MCF 10A (cell line): ENCODE measurements around the gene GALNT10. TPM values are rescaled to one million over a fixed set of nuclear protein-coding genes. Genes with fewer than 3 reads are reported as not detected.

Experiments used
- BruUV-seq: library from RNA; stranded (reverse); fragments of 400-500 nt; replicated peaks from 2 replicates; lab custom pipeline; 2021; lab: Mats Ljungman, UMichigan
- CTCF ChIA-PET: fragments of 300-600 bp; sonication (Branson Sonifier 250); formaldehyde crosslinking; extraction: SDS; loops from one replicate; lab custom pipeline; 2021; ENCODE audit warnings: antibody characterized with exemption, inconsistent platforms; lab: Yijun Ruan, JAX
- POLR2A ChIA-PET: fragments of 300-600, 350-650 bp; sonication (Branson Sonifier 250); formaldehyde crosslinking; extraction: SDS; loops from one replicate; lab custom pipeline; 2020; ENCODE audit warnings: antibody characterized with exemption, inconsistent platforms; lab: Yijun Ruan, JAX
- DNase-seq: peaks from one replicate; pipeline ENCODE4 v3.0.0-alpha.2; 2018; ENCODE audit not compliant: unreplicated experiment
- H3K27ac Mint-ChIP-seq: one replicate; pipeline ENCODE4 v1.8.0; 2022; ENCODE audit warnings: mild to moderate bottlenecking, low read depth, mixed read lengths; ENCODE audit not compliant: unreplicated experiment
- H3K27me3 Mint-ChIP-seq: one replicate; pipeline ENCODE4 v1.8.0; 2022; ENCODE audit warnings: mixed read lengths; ENCODE audit not compliant: insufficient read depth, unreplicated experiment
- H3K36me3 Mint-ChIP-seq: one replicate; pipeline ENCODE4 v1.8.0; 2022; ENCODE audit warnings: mild to moderate bottlenecking, moderate library complexity, mixed read lengths; ENCODE audit not compliant: insufficient read depth, unreplicated experiment
- H3K4me1 Mint-ChIP-seq: one replicate; pipeline ENCODE4 v1.8.0; 2022; ENCODE audit warnings: mixed read lengths; ENCODE audit not compliant: insufficient read depth, unreplicated experiment
- H3K4me3 Mint-ChIP-seq: one replicate; pipeline ENCODE4 v1.8.0; 2022; ENCODE audit warnings: mild to moderate bottlenecking, moderate library complexity, mixed read lengths; ENCODE audit not compliant: unreplicated experiment
- H3K9me3 Mint-ChIP-seq: one replicate; pipeline ENCODE4 v1.8.0; 2022; ENCODE audit warnings: mixed read lengths; ENCODE audit not compliant: unreplicated experiment
- intact Hi-C: fragments of 100-400 bp; cut with micrococcal nuclease; formaldehyde crosslinking; loops from 2 replicates; pipeline ENCODE4 v1.14.1; 2022
- total RNA-seq: library from RNA; stranded (reverse); gene quantifications from 2 replicates; pipeline ENCODE4 v1.2.3, GENCODE V29; 2022
- TF ChIP-seq, protein P1 (sequence below): fragments of 200-600 bp; IDR thresholded peaks from one replicate; pipeline ENCODE4 v1.8.0; 2022; ENCODE audit warnings: antibody characterized with exemption, mild to moderate bottlenecking; ENCODE audit not compliant: unreplicated experiment

Gene GALNT10
- total RNA-seq, 1 experiment from 2014 or later: 57.4 TPM

DNA sequence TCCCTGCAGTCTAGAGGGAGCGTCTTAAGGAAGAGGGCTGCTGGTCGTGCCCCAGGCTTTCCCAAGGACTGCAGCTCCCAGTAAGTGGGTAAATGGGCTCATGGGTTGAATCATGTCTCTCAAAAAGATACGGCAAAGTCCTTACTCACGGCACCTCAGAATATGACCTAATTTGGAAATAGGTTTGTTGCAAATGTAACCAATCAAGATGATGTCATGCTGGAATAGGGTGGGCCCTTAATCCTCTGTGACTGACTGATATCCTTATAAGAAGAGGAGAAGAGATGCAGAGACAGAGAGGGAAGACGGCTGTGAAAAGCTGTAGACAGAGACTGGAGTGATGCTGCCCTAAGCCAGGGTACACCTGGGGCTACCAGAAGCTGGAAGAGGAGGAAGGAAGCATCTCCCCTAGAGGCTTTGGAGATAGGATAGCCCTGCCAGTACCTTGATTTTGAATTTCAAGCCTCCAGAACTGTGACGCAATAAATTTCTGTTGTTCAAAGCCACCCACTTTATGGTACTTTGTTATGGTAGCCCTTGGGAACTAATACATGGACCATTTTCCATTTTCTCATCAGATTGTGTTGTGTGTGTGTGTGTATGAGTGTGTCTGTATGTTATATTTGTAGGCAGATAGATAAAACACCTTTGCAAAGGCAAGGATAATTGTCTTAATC, 15.0 kb downstream of the GALNT10 start:
- Mint-ChIP-seq H3K4me1 (peaks cover 8% of the 10 kb centered on the region), H3K36me3 (peaks cover 6% of the 10 kb centered on the region), H3K27me3 (no peaks in the 10 kb centered on the region), H3K27ac (no peak overlapping the region), H3K9me3 (no peaks in the 10 kb centered on the region), H3K4me3 (no peak overlapping the region)
- BruUV-seq: no TSS peak
- DNase-seq: no peak
- TF ChIP-seq, protein P1, sequence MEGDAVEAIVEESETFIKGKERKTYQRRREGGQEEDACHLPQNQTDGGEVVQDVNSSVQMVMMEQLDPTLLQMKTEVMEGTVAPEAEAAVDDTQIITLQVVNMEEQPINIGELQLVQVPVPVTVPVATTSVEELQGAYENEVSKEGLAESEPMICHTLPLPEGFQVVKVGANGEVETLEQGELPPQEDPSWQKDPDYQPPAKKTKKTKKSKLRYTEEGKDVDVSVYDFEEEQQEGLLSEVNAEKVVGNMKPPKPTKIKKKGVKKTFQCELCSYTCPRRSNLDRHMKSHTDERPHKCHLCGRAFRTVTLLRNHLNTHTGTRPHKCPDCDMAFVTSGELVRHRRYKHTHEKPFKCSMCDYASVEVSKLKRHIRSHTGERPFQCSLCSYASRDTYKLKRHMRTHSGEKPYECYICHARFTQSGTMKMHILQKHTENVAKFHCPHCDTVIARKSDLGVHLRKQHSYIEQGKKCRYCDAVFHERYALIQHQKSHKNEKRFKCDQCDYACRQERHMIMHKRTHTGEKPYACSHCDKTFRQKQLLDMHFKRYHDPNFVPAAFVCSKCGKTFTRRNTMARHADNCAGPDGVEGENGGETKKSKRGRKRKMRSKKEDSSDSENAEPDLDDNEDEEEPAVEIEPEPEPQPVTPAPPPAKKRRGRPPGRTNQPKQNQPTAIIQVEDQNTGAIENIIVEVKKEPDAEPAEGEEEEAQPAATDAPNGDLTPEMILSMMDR: no peak
- intact Hi-C loops: no loop called here
- CTCF ChIA-PET: interaction anchor here (0.8 to 3.9 kb wide), 7 partner anchors 8 to 200 kb away, joined by 3 to 27 read pairs (median 4); no protein-coding TSS in a partner anchor
- POLR2A ChIA-PET: interaction anchor here (0.5 to 0.9 kb wide), 2 partner anchors 9 to 415 kb away, joined by 3 read pairs; no protein-coding TSS in a partner anchor

DNA sequence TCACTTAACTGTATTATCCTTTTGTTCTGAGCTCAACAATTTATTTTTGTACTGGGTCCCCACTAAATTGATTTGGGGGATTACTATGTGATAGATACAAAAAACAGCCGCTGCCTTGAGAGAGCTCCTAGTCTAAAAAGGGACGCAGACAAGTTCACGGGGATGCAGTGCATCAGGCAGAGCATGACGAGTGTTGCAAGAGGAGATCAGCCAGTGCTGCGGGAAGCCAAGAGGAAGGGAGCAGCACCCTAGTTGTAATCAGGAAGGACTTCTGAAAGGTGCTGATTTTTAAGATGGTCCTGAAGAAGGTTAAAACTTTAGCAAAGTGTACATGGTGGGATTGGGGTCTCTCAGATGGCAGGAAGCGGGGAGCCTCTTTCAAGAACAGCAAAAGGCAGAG, 15.8 kb downstream of the GALNT10 start:
- H3K4me1 Mint-ChIP-seq: peaks cover 8% of the 10 kb centered on the region
- DNase-seq: no peak
- POLR2A ChIA-PET: interaction anchor here (0.5 kb wide), 1 partner anchor 415 kb away, joined by 3 read pairs; no protein-coding TSS in a partner anchor
- no peaks in the 10 kb centered on the region for H3K27me3 Mint-ChIP-seq
- intact Hi-C loops: no loop called here
- TF ChIP-seq, protein P1: no peak
- H3K36me3 Mint-ChIP-seq: peaks cover 7% of the 10 kb centered on the region
- no TSS peak for BruUV-seq
- CTCF ChIA-PET: interaction anchor here (0.8 to 3.9 kb wide), 5 partner anchors 8 to 199 kb away, joined by 3 to 27 read pairs (median 4); no protein-coding TSS in a partner anchor
- no peak overlapping the region for H3K27ac Mint-ChIP-seq
- no peaks in the 10 kb centered on the region for H3K9me3 Mint-ChIP-seq
- H3K4me3 Mint-ChIP-seq: no peak overlapping the region

DNA sequence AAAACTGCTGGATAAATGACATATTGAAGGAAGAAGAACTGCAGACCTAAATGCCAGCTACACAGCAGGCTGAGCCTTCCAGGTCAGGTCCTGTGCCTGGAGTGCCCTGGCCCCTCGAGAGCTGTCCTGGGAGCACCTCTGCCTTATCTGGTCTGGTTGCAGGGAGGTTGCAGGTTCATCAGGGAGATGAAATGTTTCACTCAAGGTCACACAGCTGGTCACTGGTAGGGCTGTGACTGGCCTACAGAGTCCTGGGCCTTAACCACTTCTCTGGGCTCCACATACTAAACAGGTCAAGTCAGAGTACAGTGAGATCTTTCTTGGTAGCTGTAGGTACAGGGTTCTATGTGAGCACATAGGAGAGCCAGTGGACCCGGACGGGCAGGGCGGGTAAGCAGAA, 16.7 kb downstream of the GALNT10 start:
- intact Hi-C loops: no loop called here
- Mint-ChIP-seq H3K27me3 (no peaks in the 10 kb centered on the region), H3K4me3 (no peak overlapping the region), H3K9me3 (no peaks in the 10 kb centered on the region), H3K27ac (no peak overlapping the region), H3K36me3 (peaks cover 7% of the 10 kb centered on the region), H3K4me1 (peaks cover 8% of the 10 kb centered on the region)
- POLR2A ChIA-PET: no interaction called here
- CTCF ChIA-PET: interaction anchor here (0.5 to 3.9 kb wide), 5 partner anchors 9 to 198 kb away, joined by 3 to 27 read pairs (median 3); no protein-coding TSS in a partner anchor
- TF ChIP-seq, protein P1: no peak
- no TSS peak for BruUV-seq
- DNase-seq: no peak

DNA sequence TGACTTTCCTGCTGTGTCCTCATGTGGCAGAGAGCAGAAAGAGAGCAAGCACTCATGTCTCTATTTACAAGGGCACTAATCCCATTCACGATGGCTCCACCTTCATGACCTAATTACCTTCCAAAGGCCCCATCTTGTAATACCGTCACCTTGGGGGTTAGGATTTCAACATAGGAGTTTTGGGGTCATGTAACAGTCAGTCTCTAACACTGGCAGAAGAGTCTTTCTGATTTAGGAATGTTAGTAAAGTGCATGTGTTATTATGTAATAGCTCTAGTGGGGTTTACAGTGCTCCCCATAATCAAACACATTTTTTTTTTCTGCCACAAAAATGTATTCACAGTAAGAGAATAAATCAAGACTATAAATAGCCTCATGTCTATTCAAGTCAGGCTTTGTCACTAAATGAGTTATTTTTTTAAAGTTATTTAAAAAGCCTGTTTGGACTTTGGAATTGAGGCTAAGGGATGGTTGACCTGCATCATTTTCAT, 19.1 kb downstream of the GALNT10 start:
- ChIA-PET POLR2A (interaction anchor here (0.6 to 2.3 kb wide), 3 partner anchors 12 to 256 kb away, joined by 3 to 6 read pairs (median 4); partner anchors contain the start of gene GALNT10), CTCF (interaction anchor here (0.6 to 1.0 kb wide), 3 partner anchors 18 to 101 kb away, joined by 3 read pairs; no protein-coding TSS in a partner anchor)
- no peaks in the 10 kb centered on the region for H3K9me3 Mint-ChIP-seq
- intact Hi-C loops: no loop called here
- no peak for DNase-seq
- H3K27me3 Mint-ChIP-seq: no peaks in the 10 kb centered on the region
- no TSS peak for BruUV-seq
- H3K36me3 Mint-ChIP-seq: peaks cover 7% of the 10 kb centered on the region
- TF ChIP-seq, protein P1: no peak
- no peak overlapping the region for H3K4me3 Mint-ChIP-seq
- H3K27ac Mint-ChIP-seq: no peak overlapping the region
- H3K4me1 Mint-ChIP-seq: peaks cover 7% of the 10 kb centered on the region
